Right lobe of liver (tissue), 6 donors: ENCODE results near the gene RPLP2. TPM values are rescaled to one million over a fixed set of nuclear protein-coding genes. Genes with fewer than 3 reads are reported as not detected.

Experiments
- ATAC-seq, 4 donors: fragments of 200-7000 bp; cut with Tn5 transposase; one replicate each; pipeline ENCODE4 v1.9.1; 2020; ENCODE audit warnings: mild to moderate bottlenecking in 4 of 4, moderate library complexity in 4 of 4
- DNase-seq, 3 donors: peaks; one replicate each; pipeline ENCODE4 v3.0.0-alpha.2; 2020
- H3K27ac ChIP-seq, 3 donors: fragments of 200-600 bp; one replicate each; pipeline ENCODE4 v1.8.0; 2022
- H3K27me3 ChIP-seq, 2 donors: fragments of 200-600 bp; one replicate each; pipeline ENCODE4 v1.8.0; 2022
- H3K36me3 ChIP-seq, 4 donors: fragments of 200-600 bp; sonication (generic) in 1 of 4; one replicate each; pipeline versions ENCODE4 v1.5.1 to v1.8.0; 2017 to 2022; ENCODE audit warnings: control low read depth in 1 of 4
- H3K4me1 ChIP-seq, 4 donors: fragments of 200-600 bp; sonication (generic) in 1 of 4; one replicate each; pipeline versions ENCODE4 v1.5.1 to v1.8.0; 2017 to 2022; ENCODE audit warnings: control low read depth in 1 of 4
- H3K4me3 ChIP-seq, 3 donors: fragments of 200-600 bp; one replicate each; pipeline ENCODE4 v1.8.0; 2022
- H3K9me3 ChIP-seq, 4 donors: fragments of 200-600 bp; sonication (generic) in 1 of 4; one replicate each; pipeline versions ENCODE4 v1.5.1 to v1.8.0; 2017 to 2022; ENCODE audit warnings: control low read depth in 1 of 4
- POLR2A ChIP-seq: fragments of 450-650 bp; IDR thresholded peaks from one replicate; pipeline ENCODE4 v1.6.1; 2017; ENCODE audit warnings: antibody characterized with exemption, mild to moderate bottlenecking
- WGBS: methylation state at CpG from one replicate; pipeline ENCODE4 v1.1.6; 2018; ENCODE audit warnings: low coverage, low lambda C conversion rate; ENCODE audit not compliant: insufficient coverage; ENCODE audit errors: missing lambda C conversion rate; 5-methylcytosine and 5-hydroxymethylcytosine counted together
- intact Hi-C, 2 donors: fragments of 100-400 bp; cut with DNase I; formaldehyde crosslinking; loops; one replicate each; pipeline versions ENCODE4 v1.11.2 to v1.14.1; 2022
- total RNA-seq, 6 experiments: library from RNA; depleted of rRNA in 2 of 6; stranded (reverse); fragments of >200 nt in 2 of 6; fragmentation: NEBNext Ultra II Directional in 3 of 6; extraction: Animal tissue kit (Norgen Biotek cat#: 25700) in 3 of 6; gene quantifications; one replicate each; pipeline versions ENCODE4 v1.1.0 to v1.2.4, GENCODE V29; 2016 to 2023
- TF ChIP-seq, protein P1 (sequence below), 4 donors: fragments of 200-600 bp in 3 of 4; fragments of 450-650 bp in 1 of 4; IDR thresholded peaks; one replicate each; pipeline versions ENCODE4 v1.5.1 to v1.8.0; 2016 to 2022; ENCODE audit warnings: antibody characterized with exemption in 4 of 4, mild to moderate bottlenecking in 2 of 4
- donor health status: DM: no; HTN: yes; CAD: no.
- donor health status: DM: no; HTN: no; CAD: no.
- donor health status: DM: no; HTN: no; CAD: no.
- donor health status: DM: no; HTN: yes; CAD: no.
- donor health status: DM: no; HTN: yes; CAD: no.

RPLP2 gene
- total RNA-seq, 6 experiments from 2014 or later = 212 to 574 (median 457) TPM

DNA sequence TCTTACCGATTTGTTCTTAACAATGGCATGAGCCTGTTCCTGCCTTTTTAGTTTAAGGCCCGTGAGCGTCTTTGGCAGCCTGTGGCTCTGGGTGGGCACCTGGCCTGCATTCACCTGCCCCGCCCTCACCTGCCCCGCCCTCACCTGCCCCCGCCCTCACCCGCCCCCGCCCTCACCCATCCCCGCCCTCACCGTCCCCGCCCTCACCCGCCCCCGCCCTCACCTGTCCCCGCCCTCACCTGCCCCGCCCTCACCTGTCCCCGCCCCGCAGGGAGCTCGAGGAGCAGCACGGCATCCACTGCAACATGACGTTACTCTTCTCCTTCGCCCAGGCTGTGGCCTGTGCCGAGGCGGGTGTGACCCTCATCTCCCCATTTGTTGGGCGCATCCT is 46.7 kb upstream of the RPLP2 start:
- Histone ChIP-seq H3K4me1 (no peaks in the 10 kb centered on the region), H3K27me3 (no peaks in the 10 kb centered on the region), H3K27ac (no peak overlapping the region), H3K4me3 (no peak overlapping the region), H3K36me3 (peaks cover 0 to 82% (median 23%) of the 10 kb centered on the region in 4 donors), H3K9me3 (no peaks in the 10 kb centered on the region)
- TF ChIP-seq POLR2A = no peak
- TF ChIP-seq, protein P1, sequence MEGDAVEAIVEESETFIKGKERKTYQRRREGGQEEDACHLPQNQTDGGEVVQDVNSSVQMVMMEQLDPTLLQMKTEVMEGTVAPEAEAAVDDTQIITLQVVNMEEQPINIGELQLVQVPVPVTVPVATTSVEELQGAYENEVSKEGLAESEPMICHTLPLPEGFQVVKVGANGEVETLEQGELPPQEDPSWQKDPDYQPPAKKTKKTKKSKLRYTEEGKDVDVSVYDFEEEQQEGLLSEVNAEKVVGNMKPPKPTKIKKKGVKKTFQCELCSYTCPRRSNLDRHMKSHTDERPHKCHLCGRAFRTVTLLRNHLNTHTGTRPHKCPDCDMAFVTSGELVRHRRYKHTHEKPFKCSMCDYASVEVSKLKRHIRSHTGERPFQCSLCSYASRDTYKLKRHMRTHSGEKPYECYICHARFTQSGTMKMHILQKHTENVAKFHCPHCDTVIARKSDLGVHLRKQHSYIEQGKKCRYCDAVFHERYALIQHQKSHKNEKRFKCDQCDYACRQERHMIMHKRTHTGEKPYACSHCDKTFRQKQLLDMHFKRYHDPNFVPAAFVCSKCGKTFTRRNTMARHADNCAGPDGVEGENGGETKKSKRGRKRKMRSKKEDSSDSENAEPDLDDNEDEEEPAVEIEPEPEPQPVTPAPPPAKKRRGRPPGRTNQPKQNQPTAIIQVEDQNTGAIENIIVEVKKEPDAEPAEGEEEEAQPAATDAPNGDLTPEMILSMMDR (IDR thresholded peaks at IDR 0.05) = no peak
- intact Hi-C loops = no loop called here
- DNase-seq = no peak
- WGBS = 74% methylated on average over 10 of the region's 24 CpGs
- ATAC-seq = no peak

DNA sequence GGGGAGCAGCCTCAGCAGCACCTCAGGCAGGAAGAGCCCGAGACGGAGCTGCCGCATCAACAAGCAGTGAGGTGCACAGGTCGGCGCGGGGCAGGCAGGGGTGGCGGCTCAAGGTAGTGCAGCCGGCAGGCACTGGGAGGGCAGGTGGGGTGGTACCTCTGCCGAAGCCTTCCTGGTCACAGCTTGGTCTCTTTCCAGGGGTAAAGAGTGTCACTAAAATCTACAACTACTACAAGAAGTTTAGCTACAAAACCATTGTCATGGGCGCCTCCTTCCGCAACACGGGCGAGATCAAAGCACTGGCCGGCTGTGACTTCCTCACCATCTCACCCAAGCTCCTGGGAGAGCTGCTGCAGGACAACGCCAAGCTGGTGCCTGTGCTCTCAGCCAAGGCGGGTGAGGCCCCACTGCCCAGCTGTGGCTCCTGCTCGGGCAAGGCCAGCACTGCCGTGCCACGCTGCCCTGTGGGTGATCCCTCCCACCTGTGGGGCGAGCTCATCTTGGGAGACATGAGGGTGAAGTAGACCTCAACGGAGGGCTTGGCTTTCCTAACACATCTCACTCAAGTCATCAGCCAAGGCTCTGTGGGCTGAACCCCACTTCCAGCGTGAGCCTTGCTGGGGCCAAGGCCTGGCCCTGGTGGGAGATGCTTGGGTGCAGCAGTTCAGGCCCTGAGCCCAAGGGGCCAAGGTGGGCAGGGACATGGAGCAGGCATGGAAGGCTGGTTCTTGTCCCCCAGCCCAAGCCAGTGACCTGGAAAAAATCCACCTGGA is 46.0 kb upstream of the RPLP2 start:
- H3K4me3 ChIP-seq = no peak overlapping the region
- intact Hi-C loops = no loop called here
- H3K4me1 ChIP-seq = no peaks in the 10 kb centered on the region
- DNase-seq (peak in 1 of 3 donors; percentile 47), ATAC-seq (peak in 2 of 4 donors; percentile 2 to 18)
- H3K27me3 ChIP-seq = no peaks in the 10 kb centered on the region
- H3K36me3 ChIP-seq = peaks cover 0 to 75% (median 22%) of the 10 kb centered on the region in 4 donors
- no peak for TF ChIP-seq POLR2A
- TF ChIP-seq, protein P1 (IDR thresholded peaks at IDR 0.05) = no peak
- 91% methylated on average over 8 of the region's 22 CpGs for WGBS
- H3K9me3 ChIP-seq = no peaks in the 10 kb centered on the region
- H3K27ac ChIP-seq = no peak overlapping the region

DNA sequence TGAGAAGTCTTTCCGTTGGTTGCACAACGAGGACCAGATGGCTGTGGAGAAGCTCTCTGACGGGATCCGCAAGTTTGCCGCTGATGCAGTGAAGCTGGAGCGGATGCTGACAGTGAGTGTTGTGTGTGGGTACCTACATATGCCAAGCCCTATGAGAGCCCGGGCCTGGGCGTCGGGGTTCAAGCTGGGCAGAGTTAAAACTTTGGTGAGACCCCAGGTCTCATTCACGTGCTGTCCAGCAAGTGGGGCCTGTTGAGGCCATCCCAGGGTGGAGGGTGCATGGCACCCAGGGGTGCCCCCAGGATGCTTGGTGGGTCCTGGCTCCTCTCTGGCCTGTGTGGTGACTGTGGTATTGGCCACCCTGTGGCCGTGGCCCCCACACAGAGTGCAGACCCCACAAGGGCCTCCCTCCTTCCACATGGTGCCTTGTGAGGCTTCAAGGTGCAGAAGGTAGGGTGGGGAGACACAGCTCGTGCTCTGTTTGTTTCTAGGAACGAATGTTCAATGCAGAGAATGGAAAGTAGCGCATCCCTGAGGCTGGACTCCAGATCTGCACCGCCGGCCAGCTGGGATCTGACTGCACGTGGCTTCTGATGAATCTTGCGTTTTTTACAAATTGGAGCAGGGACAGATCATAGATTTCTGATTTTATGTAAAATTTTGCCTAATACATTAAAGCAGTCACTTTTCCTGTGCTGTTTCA is 45.3 kb upstream of the RPLP2 start:
- 83% methylated on average over 6 of the region's 18 CpGs for WGBS
- peak in 2 of 4 donors; percentile 2 to 17 for ATAC-seq
- Histone ChIP-seq H3K36me3 (peaks cover 0 to 68% (median 17%) of the 10 kb centered on the region in 4 donors), H3K9me3 (no peaks in the 10 kb centered on the region), H3K4me3 (no peak overlapping the region), H3K27ac (no peak overlapping the region), H3K4me1 (no peaks in the 10 kb centered on the region), H3K27me3 (no peaks in the 10 kb centered on the region)
- DNase-seq = no peak
- no peak for TF ChIP-seq POLR2A
- TF ChIP-seq, protein P1 (IDR thresholded peaks at IDR 0.05) = no peak
- intact Hi-C loops = no loop called here

DNA sequence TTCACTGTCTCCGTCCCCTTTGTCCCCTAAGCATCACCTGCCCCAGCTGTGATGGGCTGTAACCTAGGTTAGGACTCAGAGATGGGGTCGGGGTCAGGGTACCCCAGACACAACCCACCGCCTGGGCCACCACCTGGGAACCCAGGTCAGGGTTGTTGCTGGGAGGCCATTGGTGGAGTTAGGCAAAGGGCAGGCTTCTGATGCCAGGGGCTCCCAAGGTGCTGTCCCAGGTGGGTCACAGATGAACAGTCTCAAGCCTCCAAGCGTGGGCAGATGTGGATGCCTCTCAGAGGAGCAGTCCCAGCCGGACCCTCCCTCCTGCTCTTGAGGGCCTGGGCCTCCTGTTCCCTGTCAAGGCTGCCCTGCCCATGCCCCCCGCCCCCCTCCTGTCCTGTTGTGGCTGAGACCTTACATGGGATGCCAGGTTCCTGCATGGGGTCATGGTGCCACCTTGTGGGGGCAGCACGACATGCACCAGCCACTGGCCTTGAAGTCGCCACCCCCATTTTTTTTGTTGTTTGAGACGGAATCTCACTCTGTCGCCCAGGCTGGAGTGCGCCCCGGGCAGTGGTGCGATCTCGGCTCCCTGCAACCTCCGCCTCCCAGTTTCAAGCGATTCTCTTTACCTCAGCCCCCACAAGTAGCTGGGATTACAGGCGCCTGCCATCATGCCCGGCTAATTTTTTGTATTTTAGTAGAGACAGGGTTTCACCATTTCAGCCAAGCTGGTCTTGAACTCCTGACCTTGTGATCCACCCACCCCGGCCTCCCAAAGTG is 44.6 kb upstream of the RPLP2 start:
- intact Hi-C loops = no loop called here
- ATAC-seq = peak; percentile 68 to 80 (median 72)
- Histone ChIP-seq H3K4me3 (no peak overlapping the region), H3K27me3 (no peaks in the 10 kb centered on the region), H3K4me1 (no peaks in the 10 kb centered on the region), H3K27ac (no peak overlapping the region), H3K36me3 (peaks cover 0 to 64% (median 13%) of the 10 kb centered on the region in 4 donors), H3K9me3 (no peaks in the 10 kb centered on the region)
- TF ChIP-seq, protein P1 (IDR thresholded peaks at IDR 0.05) = peak; percentile 51 to 59 (median 55)
- TF ChIP-seq POLR2A = no peak
- WGBS = 69% methylated on average over 8 of the region's 19 CpGs
- DNase-seq = peak in 2 of 3 donors; percentile 56 to 63
